Colonic mucosa (tissue), 4 donors: ENCODE results near the gene AQP7. TPM values are rescaled to one million over a fixed set of nuclear protein-coding genes. Genes with fewer than 3 reads are reported as not detected.

Source experiments
- DNase-seq: peaks from one replicate; pipeline ENCODE4 v3.0.0-alpha.2; 2020
- H3K27ac ChIP-seq: fragments of 200-600 bp; one replicate; pipeline ENCODE4 v1.8.0; 2021
- H3K27me3 ChIP-seq: fragments of 200-600 bp; one replicate; pipeline ENCODE4 v1.8.0; 2021
- H3K36me3 ChIP-seq: fragments of 200-600 bp; one replicate; pipeline ENCODE4 v1.8.0; 2021
- H3K4me1 ChIP-seq: fragments of 200-600 bp; one replicate; pipeline ENCODE4 v1.8.0; 2021; ENCODE audit warnings: mild to moderate bottlenecking
- H3K4me3 ChIP-seq: fragments of 200-600 bp; one replicate; pipeline ENCODE4 v1.8.0; 2021
- H3K9ac ChIP-seq, 2 donors: one replicate each; pipeline ENCODE4 v1.7.0; 2013; ENCODE audit warnings: control low read depth in 2 of 2, low read depth in 2 of 2, low read length in 2 of 2
- H3K9me3 ChIP-seq: fragments of 200-600 bp; one replicate; pipeline ENCODE4 v1.8.0; 2021
- CTCF ChIP-seq: fragments of 200-600 bp; IDR thresholded peaks from one replicate; pipeline ENCODE4 v1.8.0; 2022; ENCODE audit warnings: antibody characterized with exemption, mild to moderate bottlenecking
- intact Hi-C: fragments of 100-400 bp; cut with DNase I; formaldehyde crosslinking; loops from one replicate; pipeline ENCODE4 v1.14.1; 2022
- total RNA-seq, 2 donors: library from RNA; stranded (reverse); fragmentation: NEBNext Ultra II Directional in 1 of 2; extraction: Animal tissue kit (Norgen Biotek cat#: 25700) in 1 of 2; gene quantifications; one replicate each; pipeline ENCODE4 v1.2.1, GENCODE V29; 2021
- donor health status: healthy.
- donor health status: DM: no; HTN: no; CAD: no.
- donor health status: DM: no; HTN: no; CAD: no.

The AQP7 gene
- total RNA-seq, 2 donors from 2014 or later: 7.4 to 12.5 TPM

- Histone ChIP-seq H3K9ac (no peak overlapping the region), H3K4me1 (no peaks in the 10 kb centered on the region), H3K36me3 (no peaks in the 10 kb centered on the region), H3K27ac (no peak overlapping the region), H3K27me3 (no peaks in the 10 kb centered on the region), H3K4me3 (no peak overlapping the region), H3K9me3 (no peaks in the 10 kb centered on the region)
- no peak for DNase-seq
- no peak for TF ChIP-seq CTCF
- intact Hi-C loops: no loop called here
Observed at GRCh38 chr9:33440609-33441008, 38.2 kb upstream of the AQP7 start.

- no peak for TF ChIP-seq CTCF
- H3K27me3 ChIP-seq: no peaks in the 10 kb centered on the region
- H3K9ac ChIP-seq: no peak overlapping the region
- H3K36me3 ChIP-seq: no peaks in the 10 kb centered on the region
- no peaks in the 10 kb centered on the region for H3K9me3 ChIP-seq
- no peaks in the 10 kb centered on the region for H3K4me1 ChIP-seq
- no peak overlapping the region for H3K27ac ChIP-seq
- intact Hi-C loops: no loop called here
- no peak overlapping the region for H3K4me3 ChIP-seq
- DNase-seq: no peak
Observed at GRCh38 chr9:33440204-33440603, 37.8 kb upstream of the AQP7 start.

GRCh38 chr9:33439731-33440130, 37.4 kb upstream of the AQP7 start:
- no peaks in the 10 kb centered on the region for H3K9me3 ChIP-seq
- no peak overlapping the region for H3K4me3 ChIP-seq
- H3K27me3 ChIP-seq: no peaks in the 10 kb centered on the region
- no peak overlapping the region for H3K9ac ChIP-seq
- no peak for TF ChIP-seq CTCF
- no peak overlapping the region for H3K27ac ChIP-seq
- H3K36me3 ChIP-seq: no peaks in the 10 kb centered on the region
- H3K4me1 ChIP-seq: no peaks in the 10 kb centered on the region
- no peak for DNase-seq
- intact Hi-C loops: no loop called here

GRCh38 chr9:33438926-33439680, 36.7 kb upstream of the AQP7 start:
- Histone ChIP-seq H3K9me3 (no peaks in the 10 kb centered on the region), H3K36me3 (no peaks in the 10 kb centered on the region), H3K27me3 (no peaks in the 10 kb centered on the region), H3K4me1 (no peaks in the 10 kb centered on the region), H3K9ac (no peak overlapping the region), H3K4me3 (no peak overlapping the region), H3K27ac (no peak overlapping the region)
- no peak for TF ChIP-seq CTCF
- intact Hi-C loops: no loop called here
- no peak for DNase-seq

GRCh38 chr9:33437898-33438297, 35.5 kb upstream of the AQP7 start:
- intact Hi-C loops: no loop called here
- no peaks in the 10 kb centered on the region for H3K9me3 ChIP-seq
- no peaks in the 10 kb centered on the region for H3K36me3 ChIP-seq
- no peak for DNase-seq
- no peak for TF ChIP-seq CTCF
- H3K27me3 ChIP-seq: no peaks in the 10 kb centered on the region
- H3K27ac ChIP-seq: no peak overlapping the region
- H3K4me1 ChIP-seq: no peaks in the 10 kb centered on the region
- H3K9ac ChIP-seq: no peak overlapping the region
- H3K4me3 ChIP-seq: no peak overlapping the region
